DMS53 (cell line): ENCODE results near the gene XAGE2.
"Not testable (repeated sequence)": the region's sequence is repeated elsewhere in the genome, so short reads cannot be mapped to it uniquely, and the experiment has no call there.

Experiments
- DNase-seq: peaks from one replicate; lab custom pipeline; 2025; lab: John Stamatoyannopoulos, UW

XAGE2 gene

GRCh38 chrX:52368368-52369055, at the start of gene XAGE2:
TSS of gene XAGE2 (plus strand) at chrX:52369021. CDS start at chrX:52370015, 994 bp downstream.
- no peak for DNase-seq

GRCh38 chrX:52337410-52337809, 31.4 kb upstream of the XAGE2 start:
- no peak for DNase-seq

- DNase-seq, result no peak
Observed at GRCh38 chrX:52341493-52341892, 27.3 kb upstream of the XAGE2 start.

DNA sequence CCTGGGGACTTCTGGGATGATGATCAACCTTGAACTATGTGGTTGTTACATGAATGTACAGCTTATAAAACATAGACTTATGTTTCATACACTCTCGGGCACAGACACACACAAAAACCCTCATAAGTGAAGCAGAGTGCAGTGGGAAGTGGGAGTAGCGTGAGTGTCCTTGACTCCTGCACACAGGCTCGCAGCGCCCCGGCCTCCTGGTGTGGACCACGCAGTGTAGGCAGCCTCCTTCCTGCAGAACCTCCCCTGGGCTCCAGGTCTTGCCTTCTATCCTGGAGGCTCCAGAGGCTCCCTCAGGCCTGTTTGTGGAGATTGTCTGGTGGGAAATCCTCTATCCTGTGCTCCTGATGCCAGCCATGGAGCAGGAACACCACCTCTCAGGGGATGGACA, 25.7 kb upstream of the XAGE2 start:
- not testable (repeated sequence) for DNase-seq

DNA sequence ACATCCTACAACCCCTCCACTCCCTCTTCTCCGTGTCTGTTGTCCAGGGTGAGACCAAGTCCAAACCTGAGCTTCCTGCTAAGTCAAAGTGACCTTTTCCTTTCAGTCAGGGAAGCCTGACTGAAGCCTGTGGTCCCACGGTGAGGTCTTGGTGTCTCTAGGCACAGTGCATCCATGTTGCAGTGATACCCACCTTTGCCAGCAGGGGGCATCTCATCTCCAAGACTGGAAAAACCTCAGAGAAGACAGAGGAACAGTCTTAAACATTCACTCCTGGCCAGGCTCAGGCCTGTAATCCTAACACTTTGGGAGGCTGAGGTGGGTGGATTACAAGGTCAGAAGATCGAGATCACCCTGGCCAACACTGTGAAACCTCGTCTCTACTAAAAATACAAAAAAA, 23.4 kb upstream of the XAGE2 start:
- DNase-seq, result peak; percentile 18

GRCh38 chrX:52346174-52347165, 22.4 kb upstream of the XAGE2 start:
- peak; percentile 16 for DNase-seq

DNA sequence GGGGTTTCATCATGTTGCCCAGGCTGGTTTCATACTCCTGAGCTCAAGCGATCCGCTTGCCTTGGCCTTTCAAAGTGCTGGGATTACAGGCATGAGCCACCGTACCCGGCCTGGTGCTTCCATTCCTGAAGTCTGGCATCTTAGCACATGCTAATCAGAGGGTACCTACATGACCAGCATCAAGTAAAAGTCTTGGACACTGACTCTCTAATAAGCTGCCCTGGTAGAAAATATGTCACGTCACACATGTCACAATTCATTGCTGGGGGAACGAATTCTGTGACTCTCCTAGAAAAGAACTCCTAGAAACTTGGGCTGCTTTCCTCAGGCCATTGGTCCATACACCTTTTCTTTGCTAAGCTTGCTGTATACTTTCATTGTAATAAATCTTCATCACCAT, 19.1 kb upstream of the XAGE2 start:
- no peak for DNase-seq

DNA sequence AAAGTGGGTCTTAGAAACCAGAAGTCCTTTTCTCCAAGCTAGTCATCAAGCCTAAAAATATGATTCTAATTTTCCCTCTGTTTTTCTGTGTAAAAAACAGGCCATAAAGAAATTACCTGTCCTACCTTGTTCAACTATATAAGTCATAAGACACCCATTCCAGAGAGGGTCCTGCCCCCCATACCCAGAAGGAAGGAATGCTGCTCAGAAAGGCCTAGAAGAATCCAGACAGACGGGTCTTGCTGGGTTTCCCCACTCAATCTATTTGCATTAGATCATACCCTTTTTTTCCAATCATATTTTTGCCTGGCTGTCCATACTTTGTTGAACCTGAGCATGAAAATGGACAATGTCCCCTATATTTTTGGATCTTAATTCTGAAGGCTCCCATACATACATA, 16.3 kb upstream of the XAGE2 start:
- DNase-seq, result no peak

DNA sequence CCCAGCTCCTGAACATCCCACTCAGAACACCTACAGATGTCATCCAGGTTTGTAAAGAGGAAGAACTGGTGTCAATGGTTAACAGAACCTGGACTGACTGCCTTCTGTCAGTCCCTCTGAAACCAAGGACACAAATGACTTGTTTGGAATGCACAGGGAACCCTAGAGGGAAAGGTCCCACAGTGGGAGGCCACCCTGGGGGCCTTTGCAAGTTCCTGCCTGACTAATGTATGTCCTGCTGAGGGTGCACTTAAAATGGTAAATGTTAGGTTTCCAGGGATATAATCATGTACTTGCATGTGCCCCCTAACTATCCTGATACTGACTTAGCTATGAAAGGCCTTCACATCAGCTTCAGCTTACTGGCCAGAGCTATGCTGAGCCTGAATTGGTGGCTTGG, 15.0 kb upstream of the XAGE2 start:
- DNase-seq, result no peak

GRCh38 chrX:52355108-52355507, 13.7 kb upstream of the XAGE2 start:
- DNase-seq, result no peak

GRCh38 chrX:52359614-52360232, 9.1 kb upstream of the XAGE2 start:
- DNase-seq, result no peak

GRCh38 chrX:52361941-52362340, 6.9 kb upstream of the XAGE2 start:
- DNase-seq, result no peak

GRCh38 chrX:52363247-52363883, 5.5 kb upstream of the XAGE2 start:
- no peak for DNase-seq

- DNase-seq, result no peak
Observed at GRCh38 chrX:52378870-52379269, 10.0 kb downstream of the XAGE2 start.

DNA sequence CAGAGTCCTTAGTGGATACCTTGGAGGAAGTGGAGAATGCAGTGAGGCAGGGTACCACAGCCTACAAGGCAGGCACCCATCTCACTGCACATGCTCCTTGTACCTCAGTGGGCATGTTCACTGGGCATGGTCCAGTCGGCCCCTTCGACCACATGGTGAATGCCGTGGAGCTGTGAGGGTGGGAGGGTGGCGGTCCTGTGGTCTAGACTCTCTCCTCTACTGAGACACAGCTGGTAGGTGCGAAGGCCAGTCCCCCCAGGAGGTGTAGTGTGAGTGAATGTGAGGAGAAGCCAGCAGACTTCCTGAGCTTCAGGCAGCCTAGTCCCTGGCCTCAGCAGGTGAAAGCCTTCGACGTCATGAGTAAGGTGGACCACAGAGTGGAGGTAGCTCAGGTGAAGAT, 12.2 kb downstream of the XAGE2 start:
- no peak for DNase-seq

DNA sequence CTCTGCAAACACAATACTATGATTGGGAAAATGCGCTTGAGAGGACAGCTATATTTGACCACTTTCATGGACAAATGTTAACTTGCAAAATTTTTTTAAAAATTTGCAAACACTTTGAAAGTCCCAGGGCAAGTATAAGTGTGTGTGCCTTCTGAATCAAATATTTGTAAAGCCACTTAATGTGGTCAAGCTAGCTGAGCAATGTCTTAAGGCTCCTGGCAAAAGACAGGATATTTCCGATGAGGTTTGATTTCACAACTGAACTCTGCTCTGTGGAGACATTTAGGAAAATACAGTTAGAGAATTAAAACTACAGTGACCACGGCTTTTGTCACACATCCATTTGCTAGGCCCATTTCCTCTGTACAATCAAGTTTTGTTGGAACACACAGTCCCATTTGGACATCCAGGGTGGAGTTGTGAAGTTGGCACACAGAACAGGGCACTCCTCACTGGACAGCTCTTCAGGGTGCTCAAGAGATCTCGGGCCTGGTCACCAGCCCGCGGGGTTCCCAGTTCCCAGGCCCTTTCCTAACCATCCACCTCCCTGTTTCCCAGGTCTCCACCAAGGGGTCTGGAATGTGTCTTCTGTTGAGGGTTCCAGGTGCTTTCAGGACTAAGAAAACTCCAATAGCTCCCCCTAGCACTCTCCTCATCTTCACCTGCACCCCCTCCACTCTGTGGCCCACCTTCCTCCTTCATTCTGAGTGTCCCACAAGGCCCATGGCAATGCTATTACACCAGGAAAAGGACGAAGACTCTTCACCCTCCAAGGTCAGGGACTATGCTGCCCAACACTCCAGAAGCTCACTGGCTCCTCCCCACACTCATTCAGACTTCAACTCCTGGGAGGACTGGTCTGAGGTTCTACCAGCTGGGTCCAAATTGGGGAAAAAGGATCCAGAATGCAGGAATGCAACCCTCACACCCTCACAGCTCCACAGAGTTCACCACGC, 41.9 kb downstream of the XAGE2 start:
- DNase-seq, result no peak

GRCh38 chrX:52415304-52415703, 46.5 kb downstream of the XAGE2 start:
- no peak for DNase-seq

DNA sequence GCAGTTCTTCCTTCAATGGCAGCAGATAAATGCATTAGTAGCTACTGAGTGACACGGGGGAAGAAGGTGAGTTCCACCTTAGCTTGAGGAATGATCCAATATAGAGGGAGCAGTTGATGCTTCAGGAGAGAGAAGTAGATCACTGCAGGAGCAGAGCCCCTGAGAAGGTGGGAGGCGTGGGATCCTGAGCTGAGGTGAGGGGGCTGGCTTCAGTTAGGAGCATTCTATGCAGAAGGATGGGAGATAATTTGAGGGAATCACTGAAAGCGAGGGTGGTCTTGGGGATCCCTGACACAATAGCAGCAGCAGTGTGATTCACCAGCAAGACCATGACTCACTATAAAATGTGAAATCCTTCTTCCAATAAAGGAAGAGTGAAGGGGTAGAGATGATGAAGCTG, 48.0 kb downstream of the XAGE2 start:
- no peak for DNase-seq

GRCh38 chrX:52420824-52421443, 52.1 kb downstream of the XAGE2 start:
- no peak for DNase-seq

DNA sequence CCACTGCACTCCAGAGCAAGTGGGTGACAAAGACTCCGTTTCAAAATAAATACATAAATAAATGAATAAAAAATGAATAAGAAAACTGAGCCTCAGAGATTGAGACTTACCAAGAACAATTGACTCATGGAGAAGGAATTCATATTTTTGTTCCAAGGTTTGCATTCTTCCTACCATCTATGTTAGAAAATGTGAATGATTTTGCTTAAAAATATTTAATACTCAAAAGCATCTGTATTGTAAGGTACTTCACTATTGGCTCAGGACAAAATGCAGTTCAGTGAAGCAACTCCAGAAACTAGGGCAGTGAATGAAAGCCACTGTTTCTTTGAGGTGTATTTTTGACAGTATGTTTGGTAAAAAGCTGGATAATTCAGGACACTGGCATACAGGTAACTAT, 54.1 kb downstream of the XAGE2 start:
- no peak for DNase-seq

DNA sequence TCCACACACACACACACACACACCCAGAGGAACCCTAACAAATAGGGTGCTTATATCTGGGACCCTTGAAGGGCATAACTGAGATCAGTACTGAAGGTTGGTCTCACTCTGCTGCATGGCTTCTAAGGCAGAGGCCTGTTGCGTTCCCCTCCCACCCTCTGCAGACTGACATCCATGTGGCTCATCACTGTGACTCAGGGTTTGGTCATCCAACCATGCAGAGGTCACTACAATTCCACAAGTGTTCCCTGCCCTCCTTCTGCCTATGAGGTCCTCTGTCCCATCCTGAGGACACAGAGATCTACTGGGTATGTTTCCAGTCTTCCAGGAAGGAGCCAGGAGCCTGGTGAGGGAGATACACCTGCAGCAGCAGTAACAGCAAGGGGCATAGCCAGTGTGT, 55.8 kb downstream of the XAGE2 start:
- DNase-seq, result no peak
